HG03521 (cell line): Measurements from ENCODE around the gene INSRR.

ENCODE experiments used
- ATAC-seq: cut with Tn5 transposase; IDR thresholded peaks from one replicate; pipeline ENCODE4 v1.9.1; 2021; ENCODE audit warnings: mild to moderate bottlenecking, moderate library complexity; ENCODE audit not compliant: unreplicated experiment

Gene INSRR

GRCh38 chr1:156894711-156895454, 36.0 kb upstream of the INSRR start:
- no peak for ATAC-seq

GRCh38 chr1:156894001-156894400, 35.1 kb upstream of the INSRR start:
- ATAC-seq, result no peak

GRCh38 chr1:156893048-156893953, 34.4 kb upstream of the INSRR start, which contains the start of gene PEAR1:
Gene PEAR1 (plus strand): TSS chr1:156893718. CDS start chr1:156903927, 10,209 bp downstream.
- no peak for ATAC-seq

GRCh38 chr1:156892190-156893047, 33.5 kb upstream of the INSRR start:
- ATAC-seq, result peak; percentile 52

- ATAC-seq, result no peak
These were observed 31.1 kb upstream of the INSRR start for GRCh38 chr1:156889802-156890580.

- no peak for ATAC-seq
These were observed 28.8 kb upstream of the INSRR start for GRCh38 chr1:156887734-156888133.

- no peak for ATAC-seq
These were observed 28.4 kb upstream of the INSRR start for GRCh38 chr1:156887317-156887716.

GRCh38 chr1:156886583-156887281, 27.8 kb upstream of the INSRR start:
- no peak for ATAC-seq

GRCh38 chr1:156885880-156886355, 27.0 kb upstream of the INSRR start:
- ATAC-seq, result no peak

GRCh38 chr1:156885314-156885713, 26.4 kb upstream of the INSRR start:
- ATAC-seq, result no peak

- ATAC-seq, result no peak
These were observed 25.8 kb upstream of the INSRR start for GRCh38 chr1:156884560-156885184.

GRCh38 chr1:156883919-156884318, 25.0 kb upstream of the INSRR start:
- no peak for ATAC-seq

- no peak for ATAC-seq
These were observed 23.6 kb upstream of the INSRR start for GRCh38 chr1:156882543-156882942.

GRCh38 chr1:156881663-156882062, 22.7 kb upstream of the INSRR start:
- no peak for ATAC-seq

GRCh38 chr1:156881101-156881500, 22.2 kb upstream of the INSRR start:
- no peak for ATAC-seq

- no peak for ATAC-seq
These were observed 21.6 kb upstream of the INSRR start for GRCh38 chr1:156880473-156880872.

GRCh38 chr1:156879876-156880275, 21.0 kb upstream of the INSRR start:
- no peak for ATAC-seq

GRCh38 chr1:156877433-156878170, 18.7 kb upstream of the INSRR start:
- ATAC-seq, result no peak
